ENCODE results near the gene UGDH. TPM values are rescaled to one million over a fixed set of nuclear protein-coding genes. Genes with fewer than 3 reads are reported as not detected.

UGDH gene
- total and polyA plus RNA-seq, 2 of the 13 experiments (the other 11 are each of a cell fraction or from before 2014, with no cell fraction given): 99.0 to 384 TPM

- TF ChIP-seq ZNF75D (CRISPR knock-in tag; IDR thresholded peaks at IDR 0.05; ENCODE audit: borderline replicate concordance) (no peak), NFKBIZ (CRISPR knock-in tag; IDR thresholded peaks at IDR 0.05) (no peak; the same call in 1 of the 2 replicates), EED (CRISPR knock-in tag; IDR thresholded peaks at IDR 0.05) (peak; percentile 89), CREB1 (IDR thresholded peaks at IDR 0.05) (peak; percentile 100), CREB1 (CRISPR knock-in tag; IDR thresholded peaks at IDR 0.05) (peak; percentile 100), SMAD1 (CRISPR knock-in tag; IDR thresholded peaks at IDR 0.05; ENCODE audit: borderline replicate concordance, low read depth) (peak; percentile 58; the same call in 1 of the 2 replicates), ZNF431 (CRISPR knock-in tag; IDR thresholded peaks at IDR 0.05; ENCODE audit: borderline replicate concordance, low read depth) (peak; percentile 89), HNRNPL (IDR thresholded peaks at IDR 0.05; ENCODE audit: low read depth, low read length) (peak; percentile 86), AHDC1 (CRISPR knock-in tag; IDR thresholded peaks at IDR 0.05; ENCODE audit: borderline replicate concordance) (no peak), ZNF614 (CRISPR knock-in tag; IDR thresholded peaks at IDR 0.05; ENCODE audit: borderline replicate concordance) (no peak), TCF7L2 (IDR thresholded peaks at IDR 0.05; ENCODE audit: low read depth, low read length) (no peak), ZNF451 (CRISPR knock-in tag; IDR thresholded peaks at IDR 0.05) (peak; percentile 39; the same call in 1 of the 2 replicates), ZNF589 (CRISPR knock-in tag; conservative IDR thresholded peaks at IDR 0.05) (0 out of 2 replicates have a peak, but pooled peaks have one; percentile 39), ZNF646 (CRISPR knock-in tag; IDR thresholded peaks at IDR 0.05) (no peak), ZNF652 (CRISPR knock-in tag; IDR thresholded peaks at IDR 0.05; ENCODE audit: borderline replicate concordance, low read depth) (0 out of 2 replicates have a peak, but pooled peaks have one; percentile 14), ZFP1 (CRISPR knock-in tag; IDR thresholded peaks at IDR 0.05) (peak; percentile 37; the same call in 1 of the 2 replicates), ZNF749 (CRISPR knock-in tag; IDR thresholded peaks at IDR 0.05; ENCODE audit: borderline replicate concordance) (peak; percentile 71; the same call in 1 of the 2 replicates), NFE2L2 (IDR thresholded peaks at IDR 0.05; ENCODE audit: low read length) (no peak)
These were observed 68.5 kb downstream of the UGDH start, which contains the start of the genes LIAS and RPL9 (continued) for GRCh38 chr4:39458505-39459300.
